HCT116 (cell line): ENCODE measurements around the gene AKAP13. TPM values are rescaled to one million over a fixed set of nuclear protein-coding genes. Genes with fewer than 3 reads are reported as not detected.

Experiments
- ATAC-seq: fragments of 200-7000 bp; cut with Tn5 transposase; 2 replicates; pipeline ENCODE4 v1.9.1; 2020; ENCODE audit warnings: mild to moderate bottlenecking, moderate library complexity
- BruUV-seq: library from RNA; stranded (reverse); fragments of 400-500 nt; replicated peaks from 2 replicates; lab custom pipeline; 2021; lab: Mats Ljungman, UMichigan
- CTCF ChIA-PET: fragments of 300-600 bp; sonication (Branson Sonifier 250); formaldehyde crosslinking; loops from one replicate; lab custom pipeline; 2021; ENCODE audit warnings: antibody characterized with exemption; lab: Charles Lee
- POLR2A ChIA-PET: fragments of 300-600, 350-600 bp; sonication (Branson Sonifier 250); formaldehyde crosslinking; loops from one replicate; lab custom pipeline; 2021; ENCODE audit warnings: antibody characterized with exemption; lab: Charles Lee
- RAD21 ChIA-PET, 2 experiments: fragments of 300-600 bp; sonication (Branson Sonifier 250); formaldehyde crosslinking; loops; one replicate each; lab custom pipeline; 2023; ENCODE audit warnings: low total read pairs in 2 of 2; ENCODE audit not compliant: uncharacterized antibody in 2 of 2, unreplicated experiment in 2 of 2, low non-redundant PET in 1 of 2; lab: Charles Lee
- DNase-seq: peaks from one replicate; pipeline ENCODE4 v3.0.0-alpha.2; 2010; ENCODE audit warnings: low read depth, low spot score
- H2AFZ ChIP-seq: fragments of 200-600 bp; shearing (Covaris generic), sonication (generic); 2 replicates; pipeline ENCODE4 v1.6.1; 2017; ENCODE audit warnings: low read depth, mixed run types, mixed read lengths, antibody characterized with exemption, low read length; ENCODE audit not compliant: poor library complexity, severe bottlenecking
- H3K27ac ChIP-seq: 2 replicates; pipeline ENCODE4 v1.5.1; 2012; ENCODE audit warnings: low read depth, low read length
- H3K27me3 ChIP-seq: fragments of 200-600 bp; sonication (generic); 2 replicates; pipeline ENCODE4 v1.6.1; 2016; ENCODE audit warnings: mixed run types, low read length, mixed read lengths; ENCODE audit not compliant: insufficient read depth
- H3K36me3 ChIP-seq, 2 experiments: fragments of 200-500 bp in 1 of 2; fragments of 200-600 bp in 1 of 2; sonication (Bioruptor generic) in 1 of 2; sonication (generic) in 1 of 2; 2 replicates each; pipeline versions ENCODE4 v1.5.1 to v1.6.1; 2014 to 2016; ENCODE audit warnings: low read length in 2 of 2, inconsistent platforms in 1 of 2, mixed read lengths in 1 of 2, mixed run types in 1 of 2; ENCODE audit not compliant: insufficient read depth in 2 of 2, control insufficient read depth in 1 of 2
- H3K4me1 ChIP-seq, 2 experiments: fragments of 200-600 bp in 1 of 2; sonication (generic) in 1 of 2; 2 replicates each; pipeline versions ENCODE4 v1.5.1 to v1.6.1; 2012 to 2017; ENCODE audit warnings: low read length in 2 of 2, inconsistent platforms in 1 of 2, mild to moderate bottlenecking in 1 of 2, mixed read lengths in 1 of 2, mixed run types in 1 of 2, moderate library complexity in 1 of 2; ENCODE audit not compliant: insufficient read depth in 2 of 2, control insufficient read depth in 1 of 2
- H3K4me2 ChIP-seq: fragments of 200-600 bp; sonication (generic); 2 replicates; pipeline ENCODE4 v1.6.1; 2017; ENCODE audit warnings: mixed run types, low read length, mixed read lengths
- H3K4me3 ChIP-seq, 2 experiments: fragments of 200-600 bp in 1 of 2; sonication (generic) in 1 of 2; replicated peaks in 1 of 2; 2 replicates each; pipeline ENCODE4 v1.5.1; 2011 to 2016; ENCODE audit warnings: low read length in 2 of 2, control low read depth in 1 of 2, low read depth in 1 of 2, mild to moderate bottlenecking in 1 of 2, mixed read lengths in 1 of 2, mixed run types in 1 of 2
- H3K79me2 ChIP-seq: fragments of 200-600 bp; sonication (generic); 2 replicates; pipeline ENCODE4 v1.6.1; 2017; ENCODE audit warnings: mild to moderate bottlenecking, mixed run types, low read length, moderate library complexity, mixed read lengths; ENCODE audit not compliant: insufficient read depth
- H3K9ac ChIP-seq: fragments of 200-600 bp; sonication (generic); 2 replicates; pipeline ENCODE4 v1.6.1; 2016; ENCODE audit warnings: low read length, mixed read lengths
- H3K9me2 ChIP-seq: fragments of 200-600 bp; sonication (generic), shearing (Covaris generic); 2 replicates; pipeline ENCODE4 v1.6.1; 2017; ENCODE audit warnings: mixed run types, mild to moderate bottlenecking, moderate library complexity; ENCODE audit not compliant: insufficient read depth
- H3K9me3 ChIP-seq, 2 experiments: fragments of 200-500 bp in 1 of 2; fragments of 200-600 bp in 1 of 2; sonication (Bioruptor generic) in 1 of 2; sonication (generic) in 1 of 2; 2 replicates each; pipeline ENCODE4 v1.6.1; 2014 to 2017; ENCODE audit warnings: low read length in 2 of 2, mixed read lengths in 2 of 2, inconsistent platforms in 1 of 2, low read depth in 1 of 2, mild to moderate bottlenecking in 1 of 2, mixed run types in 1 of 2, moderate library complexity in 1 of 2; ENCODE audit not compliant: control insufficient read depth in 1 of 2, insufficient read depth in 1 of 2
- H4K20me1 ChIP-seq: fragments of 200-600 bp; sonication (generic), shearing (Covaris generic); 2 replicates; pipeline ENCODE4 v1.6.1; 2017; ENCODE audit warnings: mixed run types, mild to moderate bottlenecking, moderate library complexity; ENCODE audit not compliant: insufficient read depth
- ATF3 ChIP-seq: IDR thresholded peaks from 2 replicates; pipeline ENCODE4 v1.6.1; 2012
- CBX3 ChIP-seq: IDR thresholded peaks from 2 replicates; pipeline ENCODE4 v1.6.1; 2012; ENCODE audit warnings: low read depth
- CEBPB ChIP-seq: IDR thresholded peaks from 2 replicates; pipeline ENCODE4 v1.6.1; 2012; ENCODE audit warnings: low read depth
- CTCF ChIP-seq, 3 experiments: fragments of 200-600 bp in 1 of 3; sonication (generic) in 1 of 3; IDR thresholded peaks in 2 of 3; conservative IDR thresholded peaks in 1 of 3; 2 replicates each; pipeline ENCODE4 v1.5.1; 2012 to 2017; ENCODE audit warnings: low read depth in 2 of 3, low read length in 2 of 3, antibody characterized with exemption in 1 of 3, borderline replicate concordance in 1 of 3, control low read depth in 1 of 3, mild to moderate bottlenecking in 1 of 3, mixed read lengths in 1 of 3, mixed run types in 1 of 3, moderate library complexity in 1 of 3; ENCODE audit not compliant: insufficient read depth in 1 of 3
- EGR1 ChIP-seq: IDR thresholded peaks from 2 replicates; pipeline ENCODE4 v1.6.1; 2012; ENCODE audit warnings: low read depth
- ELF1 ChIP-seq: IDR thresholded peaks from 2 replicates; pipeline ENCODE4 v1.6.1; 2012; ENCODE audit warnings: low read depth, borderline replicate concordance
- EZH2 ChIP-seq: fragments of 200-600 bp; sonication (generic); IDR thresholded peaks from 2 replicates; pipeline ENCODE4 v1.6.1; 2017; ENCODE audit warnings: antibody characterized with exemption, mixed run types
- EZH2phosphoT487 ChIP-seq: fragments of 200-600 bp; IDR thresholded peaks from 2 replicates; pipeline ENCODE4 v1.6.1; 2018; ENCODE audit warnings: antibody characterized with exemption, borderline replicate concordance
- FOSL1 ChIP-seq: IDR thresholded peaks from 2 replicates; pipeline ENCODE4 v1.6.1; 2012; ENCODE audit warnings: low read depth
- JUND ChIP-seq: IDR thresholded peaks from 2 replicates; pipeline ENCODE4 v1.6.1; 2012
- MAX ChIP-seq: IDR thresholded peaks from 2 replicates; pipeline ENCODE4 v1.6.1; 2012
- POLR2A ChIP-seq: IDR thresholded peaks from 2 replicates; pipeline ENCODE4 v1.7.0; 2011; ENCODE audit warnings: borderline replicate concordance; ENCODE audit not compliant: insufficient read depth, insufficient read length; ENCODE audit errors: extremely low read depth
- POLR2AphosphoS5 ChIP-seq: IDR thresholded peaks from 2 replicates; pipeline ENCODE4 v1.6.1; 2011; ENCODE audit warnings: mild to moderate bottlenecking, low read depth, low read length, moderate library complexity
- RAD21 ChIP-seq: IDR thresholded peaks from 2 replicates; pipeline ENCODE4 v1.6.1; 2012; ENCODE audit warnings: low read depth, mild to moderate bottlenecking
- SP1 ChIP-seq: IDR thresholded peaks from 2 replicates; pipeline ENCODE4 v1.6.1; 2012; ENCODE audit warnings: low read depth
- TCF7L2 ChIP-seq: IDR thresholded peaks from 2 replicates; pipeline ENCODE4 v1.7.0; 2011; ENCODE audit warnings: borderline replicate concordance, inconsistent platforms; ENCODE audit not compliant: insufficient read depth, insufficient read length; ENCODE audit errors: extremely low read depth
- YY1 ChIP-seq: IDR thresholded peaks from 2 replicates; pipeline ENCODE4 v1.6.1; 2011; ENCODE audit warnings: low read length, low read depth, moderate library complexity, mild to moderate bottlenecking; ENCODE audit not compliant: insufficient replicate concordance; ENCODE audit errors: extremely low read depth
- ZFX ChIP-seq: fragments of 450-650 bp; IDR thresholded peaks from 2 replicates; pipeline ENCODE4 v1.6.1; 2017
- intact Hi-C: fragments of 100-400 bp; cut with micrococcal nuclease; formaldehyde crosslinking; loops from 2 replicates; pipeline ENCODE4 v1.10.0; 2022
- total RNA-seq: library from RNA; stranded (reverse); gene quantifications from one replicate; pipeline ENCODE4 v1.2.1, GENCODE V29; 2021; ENCODE audit not compliant: unreplicated experiment

Gene AKAP13
- total RNA-seq, 1 experiment from 2014 or later: 43.1 TPM

- RAD21 ChIA-PET: no interaction called here
- CTCF ChIA-PET: no interaction called here
- no peaks in the 10 kb centered on the region for H3K36me3 ChIP-seq
Observed at GRCh38 chr15:85557385-85557784, 177.0 kb downstream of the AKAP13 start.

GRCh38 chr15:85558848-85559247 is 178.4 kb downstream of the AKAP13 start:
- Histone ChIP-seq H3K36me3 (no peaks in the 10 kb centered on the region), H3K79me2 (no peaks in the 10 kb centered on the region), H3K9ac (no peak overlapping the region), H3K27ac (no peak overlapping the region), H3K4me2 (no peak overlapping the region), H3K27me3 (no peaks in the 10 kb centered on the region), H3K4me3 (no peak overlapping the region), H3K9me3 (no peaks in the 10 kb centered on the region), H2AFZ (no peak overlapping the region), H3K4me1 (no peaks in the 10 kb centered on the region), H3K9me2 (no peaks in the 10 kb centered on the region), H4K20me1 (no peaks in the 10 kb centered on the region)
- CTCF ChIA-PET: interaction anchor here (1.2 kb wide), 1 partner anchor 54 kb away, joined by 3 read pairs; no protein-coding TSS in a partner anchor
- DNase-seq (no peak), ATAC-seq (no peak)
- RAD21 ChIA-PET: no interaction called here
- POLR2A ChIA-PET: no interaction called here
- no TSS peak for BruUV-seq
- intact Hi-C loops: no loop called here
- TF ChIP-seq EZH2phosphoT487 (no peak), TCF7L2 (no peak), ZFX (no peak), CBX3 (no peak), POLR2A (no peak), CTCF (IDR thresholded peaks at IDR 0.05 in 2 of 3, conservative IDR thresholded peaks at IDR 0.05 in 1 of 3; ENCODE audit: borderline replicate concordance in 1 of 3, insufficient read depth in 1 of 3, low read depth in 2 of 3, low read length in 2 of 3) (no peak), JUND (no peak), EGR1 (no peak), ELF1 (no peak), CEBPB (no peak), FOSL1 (no peak), POLR2AphosphoS5 (no peak), YY1 (no peak), EZH2 (no peak), SP1 (no peak), RAD21 (no peak)

More at GRCh38 chr15:85557385-85557784, 177.0 kb downstream of the AKAP13 start:
- Histone ChIP-seq H3K9ac (no peak overlapping the region), H3K4me2 (no peak overlapping the region), H3K27ac (no peak overlapping the region), H3K9me2 (no peaks in the 10 kb centered on the region), H4K20me1 (no peaks in the 10 kb centered on the region), H2AFZ (no peak overlapping the region), H3K9me3 (no peaks in the 10 kb centered on the region), H3K4me1 (no peaks in the 10 kb centered on the region), H3K27me3 (no peaks in the 10 kb centered on the region), H3K79me2 (no peaks in the 10 kb centered on the region), H3K4me3 (no peak overlapping the region)
- DNase-seq (no peak), ATAC-seq (no peak)
- BruUV-seq: no TSS peak
- POLR2A ChIA-PET: no interaction called here
- TF ChIP-seq ATF3 (no peak), ZFX (no peak), FOSL1 (no peak), YY1 (no peak), EZH2phosphoT487 (no peak), SP1 (no peak), EGR1 (no peak), RAD21 (no peak), MAX (no peak), CBX3 (no peak), ELF1 (no peak), JUND (no peak), TCF7L2 (no peak)
- intact Hi-C loops: no loop called here
